Vagina (tissue), 2 donors: Measurements from ENCODE around the gene PTCH2. TPM values are rescaled to one million over a fixed set of nuclear protein-coding genes. Genes with fewer than 3 reads are reported as not detected.

ENCODE experiments used
- DNase-seq, 2 donors: peaks; one replicate each; pipeline ENCODE4 v3.0.0-alpha.2; 2017; ENCODE audit errors: extremely low spot score in 2 of 2
- H3K27ac ChIP-seq: fragments of 200-600 bp; sonication (generic); one replicate; pipeline ENCODE4 v1.5.1; 2019
- H3K27me3 ChIP-seq: fragments of 200-600 bp; sonication (generic); one replicate; pipeline ENCODE4 v1.5.1; 2019
- H3K36me3 ChIP-seq, 2 donors: fragments of 200-600 bp; sonication (generic); one replicate each; pipeline ENCODE4 v1.5.1; 2017 to 2019
- H3K4me1 ChIP-seq: fragments of 200-600 bp; sonication (generic); one replicate; pipeline ENCODE4 v1.5.1; 2019
- H3K4me3 ChIP-seq, 2 donors: fragments of 200-600 bp; sonication (generic); 1 replicate in 1 of 2; 2 replicates in 1 of 2; pipeline ENCODE4 v1.5.1; 2016 to 2019
- H3K9me3 ChIP-seq: fragments of 200-600 bp; sonication (generic); one replicate; pipeline ENCODE4 v1.5.1; 2019
- CTCF ChIP-seq, 3 experiments: fragments of 450-650 bp in 2 of 3; fragments of 200-600 bp in 1 of 3; sonication (generic) in 1 of 3; IDR thresholded peaks; one replicate each; pipeline ENCODE4 v1.5.1; 2017 to 2019; ENCODE audit warnings: antibody characterized with exemption in 3 of 3, mild to moderate bottlenecking in 2 of 3, moderate library complexity in 2 of 3
- POLR2A ChIP-seq, 2 donors: fragments of 450-650 bp; IDR thresholded peaks; one replicate each; pipeline ENCODE4 v1.6.1; 2017; ENCODE audit warnings: antibody characterized with exemption in 2 of 2, mild to moderate bottlenecking in 2 of 2, moderate library complexity in 2 of 2
- POLR2AphosphoS5 ChIP-seq, 2 donors: sonication (generic); formaldehyde crosslinking; IDR thresholded peaks; one replicate each; pipeline ENCODE4 v1.9.0; 2017; ENCODE audit warnings: antibody characterized with exemption in 2 of 2, mild to moderate bottlenecking in 2 of 2, low read depth in 1 of 2; ENCODE audit not compliant: insufficient read depth in 1 of 2
- intact Hi-C: fragments of 100-400 bp; cut with DNase I; formaldehyde crosslinking; loops from one replicate; pipeline ENCODE4 v1.15.1; 2023
- total RNA-seq: library from RNA; depleted of rRNA; stranded (reverse); fragments of >200 nt; gene quantifications from one replicate; pipeline ENCODE4 v1.2.3, GENCODE V29; 2016

Gene PTCH2
- total RNA-seq, 1 donor from 2014 or later: 0.98 TPM

- intact Hi-C loops: no loop called here
- H3K27ac ChIP-seq: peak overlapping the region; percentile 100
- no peaks in the 10 kb centered on the region for H3K27me3 ChIP-seq
- TF ChIP-seq POLR2AphosphoS5 (IDR thresholded peaks at IDR 0.05; ENCODE audit: insufficient read depth in 1 of 2, low read depth in 1 of 2): peak; percentile 90
- TF ChIP-seq CTCF (IDR thresholded peaks at IDR 0.05): no peak
- TF ChIP-seq POLR2A (IDR thresholded peaks at IDR 0.05): no peak
- peak in 1 of 2 donors; percentile 100 for DNase-seq
- peaks cover 87% of the 10 kb centered on the region for H3K4me1 ChIP-seq
- H3K36me3 ChIP-seq: peaks cover 4 to 34% of the 10 kb centered on the region in 2 donors
- H3K4me3 ChIP-seq: peak overlapping the region; percentile 31 to 36
- no peaks in the 10 kb centered on the region for H3K9me3 ChIP-seq
Measured at GRCh38 chr1:44807364-44808062, 35.5 kb downstream of the PTCH2 start.

DNA sequence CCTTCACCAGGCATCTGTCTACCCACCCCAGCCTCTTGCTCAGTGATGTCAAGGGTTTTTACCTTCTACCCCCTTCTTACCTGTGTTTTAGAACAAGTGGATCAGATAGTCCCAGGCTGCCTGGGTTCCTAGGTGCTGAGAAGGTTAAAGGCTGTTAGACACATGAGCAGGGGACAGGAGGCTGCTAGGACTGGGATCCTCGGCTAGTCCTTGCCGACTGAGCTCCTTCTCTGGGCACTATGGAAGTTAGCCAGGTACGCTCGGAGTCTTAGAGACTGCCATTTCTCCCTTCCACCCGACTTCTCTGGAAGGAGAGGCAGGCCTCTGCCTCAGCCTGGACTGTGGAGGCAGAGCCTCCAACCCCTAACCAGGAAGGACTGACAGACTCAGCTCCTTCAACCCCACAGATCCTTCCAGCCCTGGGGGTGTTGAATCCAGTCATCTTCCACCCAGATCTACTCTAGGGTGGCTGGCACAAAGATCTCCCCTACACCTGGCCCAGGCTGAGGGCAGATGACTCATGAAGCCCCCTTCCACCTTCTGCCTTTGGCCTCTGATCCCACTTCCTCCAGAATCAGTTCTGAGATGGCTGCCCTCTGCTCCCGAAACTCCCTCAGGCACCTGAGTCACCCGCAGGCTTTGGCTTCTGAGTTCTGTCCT is 36.2 kb downstream of the PTCH2 start, which contains the start of gene DYNLT4:
Gene DYNLT4, minus strand, starts transcription at position 648 of the 660 bp plus-strand sequence. CDS start 683 bp downstream, outside the sequence.
- intact Hi-C loops: no loop called here
- no peak for DNase-seq

DNA sequence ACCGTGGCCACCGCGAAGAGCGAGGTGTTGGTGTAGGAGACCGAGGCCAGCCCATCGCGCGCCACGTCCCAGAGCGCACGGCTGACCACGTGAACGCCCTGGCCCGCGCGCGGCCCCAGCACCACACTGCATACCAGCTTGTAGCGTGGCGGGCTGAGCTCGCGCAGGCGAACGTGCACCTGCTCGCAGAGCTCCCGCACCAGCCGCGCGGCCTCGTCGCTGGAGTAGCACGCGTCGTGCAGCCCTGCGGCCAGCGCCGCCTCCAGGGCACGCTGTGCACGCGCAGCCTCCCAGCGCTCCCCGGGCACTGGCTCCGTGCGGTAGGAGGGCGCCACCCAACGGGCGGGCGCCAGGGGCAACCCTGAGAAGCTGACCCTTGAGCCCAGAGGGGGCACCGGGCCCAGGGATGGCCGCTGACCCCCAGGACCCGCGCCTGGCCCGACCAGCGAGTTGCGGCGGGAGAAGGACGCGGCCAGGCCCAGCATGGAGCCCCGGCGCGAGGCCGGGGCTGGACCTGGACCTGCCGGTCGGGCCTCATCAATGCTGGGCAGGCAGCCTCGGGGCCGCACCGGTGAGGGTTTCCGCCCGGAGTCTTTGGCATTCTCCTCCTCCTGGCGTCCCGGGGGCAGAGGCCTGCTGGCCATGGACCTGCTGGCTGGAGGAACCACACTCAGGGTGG is 36.9 kb downstream of the PTCH2 start:
- Histone ChIP-seq H3K36me3 (peaks cover 4 to 36% of the 10 kb centered on the region in 2 donors), H3K4me1 (peaks cover 87% of the 10 kb centered on the region), H3K27ac (peak overlapping the region; percentile 100), H3K9me3 (no peaks in the 10 kb centered on the region), H3K27me3 (no peaks in the 10 kb centered on the region), H3K4me3 (no peak overlapping the region)
- intact Hi-C loops: no loop called here
- TF ChIP-seq POLR2A (IDR thresholded peaks at IDR 0.05): no peak
- TF ChIP-seq POLR2AphosphoS5 (IDR thresholded peaks at IDR 0.05; ENCODE audit: insufficient read depth in 1 of 2, low read depth in 1 of 2): no peak
- TF ChIP-seq CTCF (IDR thresholded peaks at IDR 0.05): no peak
- DNase-seq: no peak

More for the DNA sequence above, 36.2 kb downstream of the PTCH2 start, which contains the start of gene DYNLT4:
- no peak for TF ChIP-seq CTCF (IDR thresholded peaks at IDR 0.05)
- no peak for TF ChIP-seq POLR2A (IDR thresholded peaks at IDR 0.05)
- TF ChIP-seq POLR2AphosphoS5 (IDR thresholded peaks at IDR 0.05; ENCODE audit: insufficient read depth in 1 of 2, low read depth in 1 of 2): no peak
- Histone ChIP-seq H3K27ac (peak within 1 kb of the TSS; percentile 100), H3K36me3 (peaks cover 4 to 36% of the 10 kb centered on the region in 2 donors), H3K4me3 (peak within 1 kb of the TSS; percentile 31 to 36), H3K27me3 (no peaks in the 10 kb centered on the region), H3K4me1 (peaks cover 87% of the 10 kb centered on the region), H3K9me3 (no peaks in the 10 kb centered on the region)

- peak overlapping the region; percentile 100 for H3K27ac ChIP-seq
- no peak for DNase-seq
- no peaks in the 10 kb centered on the region for H3K9me3 ChIP-seq
- no peak overlapping the region for H3K4me3 ChIP-seq
- peaks cover 87% of the 10 kb centered on the region for H3K4me1 ChIP-seq
- intact Hi-C loops: no loop called here
- TF ChIP-seq CTCF (IDR thresholded peaks at IDR 0.05) (no peak), POLR2A (IDR thresholded peaks at IDR 0.05) (no peak), POLR2AphosphoS5 (IDR thresholded peaks at IDR 0.05; ENCODE audit: insufficient read depth in 1 of 2, low read depth in 1 of 2) (no peak)
- H3K27me3 ChIP-seq: no peaks in the 10 kb centered on the region
- peaks cover 4 to 36% of the 10 kb centered on the region in 2 donors for H3K36me3 ChIP-seq
Measured at GRCh38 chr1:44805311-44806024, 37.6 kb downstream of the PTCH2 start.
